ENCODE results near the gene RIC8A.

DNA sequence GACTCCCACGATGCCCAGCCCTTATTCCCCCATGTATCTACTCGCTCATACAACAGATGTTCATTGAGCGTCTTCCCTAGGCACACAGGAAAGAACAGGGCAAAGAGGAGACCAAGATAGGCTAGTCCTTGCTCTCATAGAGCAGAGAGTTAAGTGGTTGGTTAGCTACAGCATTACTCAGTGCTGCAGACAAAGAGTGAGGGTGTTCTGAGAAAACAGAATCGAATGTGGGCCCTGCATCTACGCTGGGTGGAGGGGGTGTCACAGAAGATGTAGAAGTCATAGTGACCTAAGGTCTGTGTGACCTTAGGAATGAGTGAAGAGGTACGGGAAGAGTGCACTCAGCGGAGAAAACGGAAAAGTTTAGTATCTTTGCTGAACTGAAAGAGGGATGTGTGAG, 41.6 kb downstream of the RIC8A start:
- no peak for TF ChIP-seq EP300 (IDR thresholded peaks at IDR 0.05)
- TF ChIP-seq, protein P1, sequence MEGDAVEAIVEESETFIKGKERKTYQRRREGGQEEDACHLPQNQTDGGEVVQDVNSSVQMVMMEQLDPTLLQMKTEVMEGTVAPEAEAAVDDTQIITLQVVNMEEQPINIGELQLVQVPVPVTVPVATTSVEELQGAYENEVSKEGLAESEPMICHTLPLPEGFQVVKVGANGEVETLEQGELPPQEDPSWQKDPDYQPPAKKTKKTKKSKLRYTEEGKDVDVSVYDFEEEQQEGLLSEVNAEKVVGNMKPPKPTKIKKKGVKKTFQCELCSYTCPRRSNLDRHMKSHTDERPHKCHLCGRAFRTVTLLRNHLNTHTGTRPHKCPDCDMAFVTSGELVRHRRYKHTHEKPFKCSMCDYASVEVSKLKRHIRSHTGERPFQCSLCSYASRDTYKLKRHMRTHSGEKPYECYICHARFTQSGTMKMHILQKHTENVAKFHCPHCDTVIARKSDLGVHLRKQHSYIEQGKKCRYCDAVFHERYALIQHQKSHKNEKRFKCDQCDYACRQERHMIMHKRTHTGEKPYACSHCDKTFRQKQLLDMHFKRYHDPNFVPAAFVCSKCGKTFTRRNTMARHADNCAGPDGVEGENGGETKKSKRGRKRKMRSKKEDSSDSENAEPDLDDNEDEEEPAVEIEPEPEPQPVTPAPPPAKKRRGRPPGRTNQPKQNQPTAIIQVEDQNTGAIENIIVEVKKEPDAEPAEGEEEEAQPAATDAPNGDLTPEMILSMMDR (IDR thresholded peaks at IDR 0.05): no peak

Data from sigmoid colon (tissue), 4 donors.